ENCODE measurements around the gene SLC6A6.

DNA sequence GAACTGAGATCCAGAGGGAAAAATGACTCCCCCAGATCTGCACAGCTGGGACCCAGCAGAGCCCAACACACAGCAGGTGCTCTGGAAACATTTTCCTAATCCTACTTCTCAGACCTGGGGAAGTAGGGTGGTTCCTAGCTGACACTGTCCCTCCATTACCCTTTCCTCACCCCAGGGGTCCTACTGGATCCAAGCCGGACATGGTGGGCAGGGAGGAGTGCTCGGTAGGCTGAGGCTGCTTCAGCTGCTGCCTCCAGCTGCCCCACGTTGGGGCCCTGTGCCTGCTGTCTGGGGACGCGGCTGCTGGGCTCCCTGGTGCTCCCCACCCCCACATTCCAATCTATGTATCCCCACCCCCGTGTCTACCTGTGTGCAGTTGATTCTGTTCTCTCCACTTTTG, 29.8 kb upstream of the SLC6A6 start:
- TF ChIP-seq POLR2A (IDR thresholded peaks at IDR 0.05; ENCODE audit: low read length): no peak
- no peak for TF ChIP-seq GATA1 (IDR thresholded peaks at IDR 0.05; ENCODE audit: low read depth, low read length)

All from erythroblast (primary cell).